Stimulated activated naive B cell treated with anti-CD40 and anti-IgM and Interleukin-4, amounts not matched to agents 10 μg/mL and 1 μg/mL and 100 μg/mL, for 72 hours (primary cell): Measurements from ENCODE around the gene SMAD3.
A peak's percentile ranks its signal among the peaks of the same experiment; 100 is the strongest.

Experiments used
- ATAC-seq, 2 donors: fragments of 150-1000 bp; cut with Tn5 transposase; replicated peaks; 2 replicates each; pipeline ENCODE4 v1.10.0; 2021; ENCODE audit warnings: moderate library complexity in 1 of 2
- DNase-seq: peaks from one replicate; pipeline ENCODE4 v3.0.0; 2021
- H3K27ac Mint-ChIP-seq: one replicate; pipeline ENCODE4 v1.8.0; 2022; ENCODE audit warnings: mild to moderate bottlenecking, mixed read lengths
- H3K27me3 Mint-ChIP-seq, 2 donors: one replicate each; pipeline ENCODE4 v1.8.0; 2022; ENCODE audit warnings: mixed read lengths in 2 of 2
- H3K36me3 Mint-ChIP-seq, 2 donors: one replicate each; pipeline ENCODE4 v1.8.0; 2022; ENCODE audit warnings: mixed read lengths in 2 of 2, mild to moderate bottlenecking in 1 of 2
- H3K4me1 Mint-ChIP-seq, 2 donors: one replicate each; pipeline ENCODE4 v1.8.0; 2022; ENCODE audit warnings: mixed read lengths in 2 of 2, mild to moderate bottlenecking in 1 of 2
- H3K4me3 Mint-ChIP-seq, 2 donors: one replicate each; pipeline ENCODE4 v1.8.0; 2022; ENCODE audit warnings: mild to moderate bottlenecking in 2 of 2, mixed read lengths in 2 of 2, moderate library complexity in 1 of 2
- H3K9me3 Mint-ChIP-seq, 2 donors: one replicate each; pipeline ENCODE4 v1.8.0; 2022; ENCODE audit warnings: mixed read lengths in 2 of 2, mild to moderate bottlenecking in 1 of 2

Gene SMAD3

DNA sequence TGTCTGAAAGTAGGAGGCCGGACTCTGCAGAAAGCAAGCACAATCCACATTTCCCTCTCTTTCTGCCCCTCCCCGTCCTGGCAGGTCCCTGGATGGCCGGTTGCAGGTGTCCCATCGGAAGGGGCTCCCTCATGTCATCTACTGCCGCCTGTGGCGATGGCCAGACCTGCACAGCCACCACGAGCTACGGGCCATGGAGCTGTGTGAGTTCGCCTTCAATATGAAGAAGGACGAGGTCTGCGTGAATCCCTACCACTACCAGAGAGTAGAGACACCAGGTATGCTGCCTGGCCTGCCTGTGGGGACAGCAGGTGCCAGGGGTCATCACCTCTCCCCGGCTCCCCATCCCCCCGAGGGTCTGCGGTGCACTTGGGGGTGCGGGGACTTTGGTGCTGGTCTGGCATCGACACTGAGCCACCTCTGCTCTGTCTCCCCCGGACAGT, 99.4 kb downstream of the SMAD3 start:
- peak overlapping the region; percentile 21 for H3K27ac Mint-ChIP-seq
- H3K4me3 Mint-ChIP-seq, result no peak overlapping the region
- H3K36me3 Mint-ChIP-seq, result peaks cover 27 to 47% of the 10 kb centered on the region in 2 donors
- peaks cover 31 to 54% of the 10 kb centered on the region in 2 donors for H3K4me1 Mint-ChIP-seq
- H3K9me3 Mint-ChIP-seq, result no peaks in the 10 kb centered on the region
- H3K27me3 Mint-ChIP-seq, result no peaks in the 10 kb centered on the region
- no peak for ATAC-seq
- DNase-seq, result no peak

DNA sequence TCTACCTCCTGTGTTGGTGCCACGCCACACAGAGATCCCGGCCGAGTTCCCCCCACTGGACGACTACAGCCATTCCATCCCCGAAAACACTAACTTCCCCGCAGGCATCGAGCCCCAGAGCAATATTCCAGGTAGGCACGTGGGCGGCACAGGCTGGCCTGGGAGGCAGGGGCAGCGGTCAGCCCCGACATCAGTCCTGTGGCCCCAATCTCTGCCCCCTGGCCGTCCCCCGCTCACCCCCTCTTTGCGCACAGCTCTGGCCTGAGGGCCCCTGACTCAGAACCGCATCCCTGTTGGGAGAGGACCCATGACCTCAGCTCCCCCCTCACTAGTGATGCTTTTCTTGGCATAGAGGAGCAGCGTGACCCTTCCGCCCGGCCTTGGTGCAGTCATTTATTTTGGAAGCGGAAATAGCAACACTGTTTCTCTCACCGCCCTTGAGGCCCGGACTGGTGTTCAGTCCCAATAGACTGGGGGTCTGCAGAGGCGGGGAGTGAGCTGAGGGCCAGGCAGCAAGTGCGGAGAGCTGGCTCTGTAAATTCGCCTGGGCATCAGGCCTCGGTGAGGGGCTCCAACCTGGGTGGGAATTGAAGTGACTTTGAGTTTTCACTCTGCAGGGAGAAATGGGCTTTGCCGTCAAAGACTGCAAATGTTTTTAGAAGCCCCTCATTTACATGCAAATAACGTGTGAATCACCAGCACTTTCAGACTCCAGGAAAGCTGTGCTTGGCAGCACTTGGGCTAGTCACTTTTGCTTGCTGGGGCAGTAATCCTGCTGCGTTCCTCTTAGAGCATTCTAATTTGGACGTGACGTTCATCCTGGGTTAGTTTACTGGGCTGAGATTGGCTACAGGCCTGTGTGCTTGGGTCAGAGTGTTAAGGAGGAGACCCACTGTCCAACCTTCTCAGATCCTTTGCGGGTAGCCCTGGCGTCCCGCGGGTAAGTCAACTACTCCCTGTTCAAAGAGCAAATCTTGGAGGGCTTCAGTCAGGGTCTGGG, 100.2 kb downstream of the SMAD3 start:
- peaks cover 34 to 54% of the 10 kb centered on the region in 2 donors for H3K36me3 Mint-ChIP-seq
- no peak overlapping the region for H3K4me3 Mint-ChIP-seq
- ATAC-seq (no peak), DNase-seq (no peak)
- peak overlapping the region; percentile 20 for H3K27ac Mint-ChIP-seq
- peaks cover 34 to 54% of the 10 kb centered on the region in 2 donors for H3K4me1 Mint-ChIP-seq
- H3K9me3 Mint-ChIP-seq, result no peaks in the 10 kb centered on the region
- H3K27me3 Mint-ChIP-seq, result no peaks in the 10 kb centered on the region

DNA sequence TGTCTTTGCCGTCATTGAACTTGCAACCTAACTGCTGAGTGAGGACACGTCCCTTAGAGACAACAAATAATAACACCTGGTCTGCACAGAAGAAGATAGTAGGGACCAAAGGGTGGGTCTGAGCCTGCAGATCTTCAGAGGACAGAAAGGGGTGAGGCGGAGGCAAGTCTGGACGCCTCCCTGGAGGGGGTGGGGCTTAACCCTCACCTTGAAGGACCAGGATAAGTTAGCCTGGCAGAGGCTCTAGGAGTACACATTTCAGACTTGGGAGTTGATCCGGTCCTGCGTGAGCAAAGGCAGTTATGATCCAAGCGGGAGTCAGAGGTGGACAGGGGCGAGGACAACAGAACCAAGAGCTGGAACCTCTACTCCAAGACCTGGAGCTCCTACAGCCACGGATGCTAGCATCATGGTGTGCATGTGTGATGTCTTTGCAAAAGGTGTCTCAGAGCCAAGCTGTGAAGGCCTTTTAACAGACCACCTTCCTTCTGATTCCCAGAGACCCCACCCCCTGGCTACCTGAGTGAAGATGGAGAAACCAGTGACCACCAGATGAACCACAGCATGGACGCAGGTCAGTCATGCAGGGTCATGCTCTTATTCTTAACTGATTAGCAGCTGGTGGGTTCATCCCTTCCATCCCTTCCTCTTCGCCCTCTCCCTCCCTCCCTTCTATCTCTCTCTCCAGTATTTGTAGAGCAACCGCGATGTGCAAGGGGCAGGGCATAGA, 101.0 kb downstream of the SMAD3 start:
- DNase-seq (no peak), ATAC-seq (no peak)

DNA sequence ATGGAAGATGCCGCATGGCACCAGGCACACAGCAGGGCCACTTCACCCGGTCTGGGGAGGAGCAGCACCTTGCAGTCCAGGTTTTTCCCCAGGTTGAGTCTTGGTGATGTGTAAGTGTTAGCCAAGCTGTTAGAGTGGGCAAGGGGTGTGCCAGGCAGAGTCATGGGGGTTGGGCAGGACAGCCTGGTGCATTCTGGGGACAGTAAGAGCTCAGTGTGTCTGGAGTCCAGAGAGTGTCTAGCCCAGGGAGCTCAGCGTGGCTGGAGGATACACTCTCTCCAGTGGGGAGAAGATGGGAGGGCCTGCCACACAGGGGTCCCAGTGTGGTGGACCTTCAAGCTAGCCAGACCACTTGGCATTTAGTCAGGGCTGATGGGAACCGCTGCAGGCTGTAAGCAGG, 101.7 kb downstream of the SMAD3 start:
- H3K4me1 Mint-ChIP-seq, result peaks cover 29 to 47% of the 10 kb centered on the region in 2 donors
- H3K36me3 Mint-ChIP-seq, result peaks cover 41 to 61% of the 10 kb centered on the region in 2 donors
- no peak for ATAC-seq
- H3K27ac Mint-ChIP-seq, result peak overlapping the region; percentile 57
- no peak overlapping the region for H3K4me3 Mint-ChIP-seq
- H3K9me3 Mint-ChIP-seq, result no peaks in the 10 kb centered on the region
- no peak for DNase-seq
- H3K27me3 Mint-ChIP-seq, result no peaks in the 10 kb centered on the region

More for the DNA sequence above, 101.0 kb downstream of the SMAD3 start:
- H3K27me3 Mint-ChIP-seq, result no peaks in the 10 kb centered on the region
- H3K4me3 Mint-ChIP-seq, result no peak overlapping the region
- peaks cover 40 to 60% of the 10 kb centered on the region in 2 donors for H3K36me3 Mint-ChIP-seq
- peak overlapping the region; percentile 44 for H3K27ac Mint-ChIP-seq
- peaks cover 34 to 47% of the 10 kb centered on the region in 2 donors for H3K4me1 Mint-ChIP-seq
- H3K9me3 Mint-ChIP-seq, result no peaks in the 10 kb centered on the region

DNA sequence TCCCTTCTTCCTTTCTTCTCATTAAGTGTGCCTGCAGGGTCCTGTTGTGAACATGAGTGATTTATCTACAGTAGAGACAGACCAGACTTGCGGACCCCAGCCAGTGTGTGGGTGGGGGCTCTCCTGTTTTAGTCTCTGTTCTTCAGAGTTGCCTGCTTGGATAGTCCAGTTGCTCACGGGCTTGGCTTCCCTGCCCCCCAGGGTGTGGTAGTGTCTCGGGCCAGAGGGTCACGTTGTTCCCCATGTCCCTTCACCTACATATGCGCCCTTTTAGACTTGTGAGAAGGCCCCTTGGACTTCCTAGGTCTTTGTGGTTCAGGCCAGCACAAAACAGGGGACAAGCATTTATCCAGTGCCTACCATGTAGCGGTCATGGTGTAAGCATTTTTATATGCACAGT, 103.3 kb downstream of the SMAD3 start:
- Mint-ChIP-seq H3K36me3 (peaks cover 55 to 77% of the 10 kb centered on the region in 2 donors), H3K27me3 (no peaks in the 10 kb centered on the region), H3K27ac (peak overlapping the region; percentile 1), H3K4me1 (peaks cover 28 to 44% of the 10 kb centered on the region in 2 donors), H3K9me3 (no peaks in the 10 kb centered on the region), H3K4me3 (no peak overlapping the region)
- DNase-seq (no peak), ATAC-seq (no peak)

DNA sequence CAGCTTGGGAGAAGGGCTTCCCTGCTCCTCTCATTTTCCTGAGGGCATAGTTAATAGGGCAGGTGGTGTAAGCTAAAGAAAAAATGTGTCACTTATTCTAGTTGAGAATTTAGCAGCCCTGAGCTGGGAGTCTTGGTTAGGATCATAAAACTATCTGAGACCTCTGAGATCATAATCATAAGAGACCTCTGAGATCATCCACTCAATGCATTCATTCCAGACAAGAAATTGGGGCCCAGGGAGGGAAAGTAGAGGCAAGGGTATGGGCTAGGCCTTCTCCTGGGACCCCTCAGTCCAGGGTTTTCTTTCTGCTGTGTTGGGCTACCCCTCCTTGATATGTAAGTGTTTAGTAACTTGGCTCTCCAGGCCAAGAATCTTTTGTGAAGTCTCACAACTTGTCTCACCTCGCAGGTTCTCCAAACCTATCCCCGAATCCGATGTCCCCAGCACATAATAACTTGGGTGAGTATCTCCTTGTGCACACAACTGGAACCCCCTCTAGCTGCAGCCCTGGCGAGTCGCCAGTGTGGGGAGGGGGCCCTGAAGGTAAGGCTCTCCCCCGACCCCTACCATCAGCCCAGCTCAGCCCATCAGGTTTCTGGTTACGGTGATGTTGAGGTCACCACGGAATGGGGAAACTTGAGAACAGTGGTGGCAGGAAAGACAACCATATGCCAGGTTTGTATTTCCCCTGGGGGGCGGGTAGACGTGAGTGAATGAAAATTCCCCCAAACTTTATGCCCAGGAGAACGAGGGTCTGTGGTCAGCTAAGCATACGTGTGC, 104.9 kb downstream of the SMAD3 start:
- Mint-ChIP-seq H3K4me3 (no peak overlapping the region), H3K36me3 (peaks cover 55 to 81% of the 10 kb centered on the region in 2 donors)

DNA sequence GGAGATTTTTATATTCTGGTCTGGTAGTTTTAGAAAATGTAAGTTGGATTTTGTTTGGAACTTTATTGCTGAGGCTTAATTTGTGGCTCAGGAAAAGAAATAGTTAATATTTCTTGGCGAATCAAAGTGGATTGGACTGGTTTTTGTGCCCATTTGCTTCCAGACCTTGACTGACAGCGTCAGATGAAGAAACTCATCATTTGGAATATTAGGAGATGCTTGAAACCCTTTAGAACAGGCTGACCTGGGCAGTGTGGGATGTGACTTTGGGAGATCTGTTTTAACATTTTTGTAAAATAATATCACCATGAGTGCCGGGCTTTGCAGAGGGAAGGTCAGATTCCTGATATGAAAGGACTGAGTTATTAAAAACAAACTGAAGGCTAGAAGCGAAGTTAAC, 106.1 kb downstream of the SMAD3 start:
- ATAC-seq, result no peak
- Mint-ChIP-seq H3K9me3 (no peaks in the 10 kb centered on the region), H3K36me3 (peaks cover 57 to 79% of the 10 kb centered on the region in 2 donors), H3K27me3 (no peaks in the 10 kb centered on the region), H3K27ac (no peak overlapping the region), H3K4me3 (no peak overlapping the region), H3K4me1 (peaks cover 48 to 61% of the 10 kb centered on the region in 2 donors)
- DNase-seq, result no peak

More for the DNA sequence above, 104.9 kb downstream of the SMAD3 start:
- Mint-ChIP-seq H3K4me1 (peaks cover 39 to 54% of the 10 kb centered on the region in 2 donors), H3K27ac (peak overlapping the region; percentile 62), H3K9me3 (no peaks in the 10 kb centered on the region), H3K27me3 (no peaks in the 10 kb centered on the region)
- ATAC-seq, result peak in 1 of 2 donors; percentile 23
- DNase-seq, result no peak

DNA sequence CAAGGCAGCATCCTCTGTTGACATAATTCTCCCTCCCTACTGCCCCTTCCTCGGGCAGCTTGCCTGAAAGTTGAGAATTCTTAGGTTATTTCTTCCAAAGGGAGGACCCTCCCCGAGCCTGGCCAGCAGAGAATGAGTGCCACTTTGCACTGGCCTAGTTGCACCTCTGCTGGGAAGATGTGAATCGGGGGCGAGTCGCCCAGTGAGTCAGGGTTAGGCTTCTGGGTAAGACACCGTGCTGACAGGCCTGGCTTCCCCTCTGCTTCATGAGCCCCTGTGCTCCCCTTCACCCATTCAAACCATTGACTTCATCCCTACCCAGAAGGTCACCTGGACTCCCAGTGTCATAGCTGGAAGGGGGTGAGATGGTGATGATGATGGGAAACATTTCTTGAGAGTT, 106.8 kb downstream of the SMAD3 start:
- DNase-seq (no peak), ATAC-seq (no peak)
- H3K4me1 Mint-ChIP-seq, result peaks cover 55 to 67% of the 10 kb centered on the region in 2 donors
- H3K4me3 Mint-ChIP-seq, result no peak overlapping the region
- H3K27ac Mint-ChIP-seq, result peak overlapping the region; percentile 68
- H3K9me3 Mint-ChIP-seq, result no peaks in the 10 kb centered on the region
- no peaks in the 10 kb centered on the region for H3K27me3 Mint-ChIP-seq
- peaks cover 57 to 77% of the 10 kb centered on the region in 2 donors for H3K36me3 Mint-ChIP-seq

DNA sequence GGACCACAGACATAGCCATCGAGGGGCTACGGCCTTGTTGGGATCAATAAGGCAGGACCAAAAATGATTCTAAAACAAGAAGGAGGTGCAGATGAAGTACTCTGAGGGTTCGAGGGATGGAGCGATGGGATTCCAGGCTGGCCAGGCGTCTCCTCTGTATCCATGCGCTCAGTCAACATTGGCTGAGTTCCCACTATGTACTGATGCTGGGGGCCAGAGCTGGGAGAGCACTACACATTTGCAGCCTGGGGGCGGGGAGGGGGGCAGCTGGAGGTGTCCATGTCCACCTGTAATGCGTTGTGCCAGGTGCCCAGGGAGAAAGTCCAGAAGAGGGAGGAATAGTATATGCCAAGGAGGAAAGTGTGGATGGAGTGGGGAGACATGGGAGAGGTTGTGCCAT, 107.6 kb downstream of the SMAD3 start:
- H3K27ac Mint-ChIP-seq, result peak overlapping the region; percentile 77
- no peak overlapping the region for H3K4me3 Mint-ChIP-seq
- peaks cover 57 to 71% of the 10 kb centered on the region in 2 donors for H3K36me3 Mint-ChIP-seq
- ATAC-seq, result no peak
- H3K27me3 Mint-ChIP-seq, result no peaks in the 10 kb centered on the region
- peaks cover 52 to 62% of the 10 kb centered on the region in 2 donors for H3K4me1 Mint-ChIP-seq
- no peaks in the 10 kb centered on the region for H3K9me3 Mint-ChIP-seq
- no peak for DNase-seq

DNA sequence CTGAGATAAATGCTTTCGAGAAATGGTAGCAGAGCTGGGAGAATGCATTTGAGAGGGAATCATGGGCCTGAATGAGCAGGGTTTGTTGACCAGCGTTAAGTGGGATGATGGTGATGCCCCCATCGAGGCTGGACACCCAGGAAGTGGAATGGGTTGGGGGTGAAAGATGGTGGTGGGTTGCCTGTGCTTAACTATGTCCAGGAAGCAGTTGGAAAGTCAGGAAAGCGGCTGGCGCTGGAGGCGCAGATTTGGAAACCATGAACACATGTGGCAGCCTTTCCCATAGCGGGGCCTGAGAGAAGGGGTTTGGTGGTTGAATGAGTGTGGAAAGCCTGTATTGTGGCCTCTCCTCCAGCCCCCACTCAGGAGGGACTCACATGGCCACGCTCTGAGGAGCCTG, 108.4 kb downstream of the SMAD3 start:
- Mint-ChIP-seq H3K27ac (peak overlapping the region; percentile 77), H3K4me1 (peaks cover 48 to 55% of the 10 kb centered on the region in 2 donors), H3K4me3 (no peak overlapping the region), H3K9me3 (no peaks in the 10 kb centered on the region), H3K36me3 (peaks cover 51 to 66% of the 10 kb centered on the region in 2 donors), H3K27me3 (no peaks in the 10 kb centered on the region)
- DNase-seq (no peak), ATAC-seq (no peak)

DNA sequence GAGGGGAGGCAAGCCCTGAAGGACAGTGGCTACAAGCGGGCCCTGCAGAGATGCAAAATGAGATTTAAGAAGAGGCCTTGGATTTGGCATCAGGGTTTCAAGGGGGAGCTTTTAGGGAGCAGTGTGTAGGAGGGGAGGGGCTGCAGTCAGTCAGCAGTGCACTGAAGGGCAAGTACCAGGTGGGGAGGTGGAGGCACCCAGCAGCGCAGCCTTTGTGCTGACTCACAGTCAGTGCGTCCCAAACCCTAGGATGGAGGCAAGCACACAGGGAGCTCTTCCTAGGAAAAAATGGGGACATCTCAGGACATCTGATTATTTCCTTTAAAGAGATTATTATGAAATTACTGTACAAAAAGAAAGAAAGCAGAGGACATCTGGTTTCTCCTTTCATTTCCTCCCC, 109.0 kb downstream of the SMAD3 start:
- Mint-ChIP-seq H3K9me3 (no peaks in the 10 kb centered on the region), H3K27ac (peak overlapping the region; percentile 42), H3K36me3 (peaks cover 53 to 68% of the 10 kb centered on the region in 2 donors), H3K4me1 (peaks cover 49 to 55% of the 10 kb centered on the region in 2 donors), H3K27me3 (no peaks in the 10 kb centered on the region), H3K4me3 (peak overlapping the region in 1 of 2 donors; percentile 2)
- ATAC-seq (no peak), DNase-seq (no peak)

DNA sequence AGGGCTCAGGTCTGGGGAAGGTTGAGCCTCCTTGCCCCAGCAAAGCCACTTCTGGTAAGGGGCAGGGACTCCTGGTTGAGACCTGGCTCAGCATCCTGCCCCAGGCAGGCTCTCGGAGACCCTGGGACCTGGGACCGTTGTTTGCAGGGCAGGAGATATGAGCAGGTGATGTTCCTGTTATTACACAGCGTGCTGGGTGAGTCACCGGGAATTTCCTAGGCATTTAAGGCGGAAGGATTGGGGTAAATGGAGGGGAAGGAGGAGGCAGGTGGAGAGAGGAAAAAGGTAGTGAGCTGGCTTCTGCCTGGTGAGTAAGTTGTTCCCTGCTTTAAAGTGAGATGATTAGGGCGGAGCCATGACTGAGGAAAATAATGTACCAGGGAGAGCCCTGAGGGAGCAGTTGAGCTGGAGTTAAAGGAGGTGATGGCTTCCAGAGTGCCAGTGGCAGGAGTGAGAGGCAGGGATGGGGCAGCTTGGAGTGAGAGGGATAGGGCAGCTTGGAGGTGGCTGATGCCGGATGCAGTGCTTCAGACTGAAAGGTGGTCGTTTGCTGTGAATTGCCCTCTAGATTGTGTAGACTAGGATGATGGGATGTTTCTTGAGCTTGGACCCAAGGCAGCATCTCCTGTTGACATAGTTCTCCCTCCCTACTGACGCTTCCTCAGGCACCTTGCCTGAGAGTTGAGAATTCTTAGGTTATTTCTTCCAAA, 109.6 kb downstream of the SMAD3 start:
- Mint-ChIP-seq H3K27me3 (no peaks in the 10 kb centered on the region), H3K4me1 (peaks cover 53 to 61% of the 10 kb centered on the region in 2 donors), H3K27ac (peak overlapping the region; percentile 39), H3K36me3 (peaks cover 54 to 68% of the 10 kb centered on the region in 2 donors), H3K4me3 (peak overlapping the region in 1 of 2 donors; percentile 49), H3K9me3 (no peaks in the 10 kb centered on the region)
- ATAC-seq (peak in 1 of 2 donors; percentile 32), DNase-seq (no peak)

DNA sequence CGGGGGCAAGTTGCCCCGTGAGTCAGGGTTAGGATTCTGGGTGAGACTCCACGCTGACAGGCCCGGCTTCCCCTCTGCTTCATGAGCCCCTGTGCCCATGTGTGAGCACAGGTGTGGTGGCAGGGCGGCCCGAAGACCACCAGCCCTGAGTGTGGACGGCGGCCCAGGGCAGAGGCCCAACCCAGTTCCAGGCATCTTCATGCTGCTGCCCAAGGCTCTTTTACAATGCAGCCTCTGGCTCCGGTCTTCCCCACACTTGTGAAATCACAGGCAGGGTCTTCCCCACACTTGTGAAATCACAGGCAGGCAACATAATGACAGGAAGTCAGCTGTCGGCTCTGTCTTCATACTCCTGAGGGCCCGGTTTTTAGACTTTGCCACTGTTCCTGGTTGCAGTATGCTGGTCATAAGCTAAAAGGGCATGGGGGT, 110.3 kb downstream of the SMAD3 start:
- Mint-ChIP-seq H3K36me3 (peaks cover 52 to 63% of the 10 kb centered on the region in 2 donors), H3K4me1 (peaks cover 51 to 64% of the 10 kb centered on the region in 2 donors), H3K27ac (peak overlapping the region; percentile 39), H3K9me3 (no peaks in the 10 kb centered on the region), H3K4me3 (peak overlapping the region in 1 of 2 donors; percentile 22), H3K27me3 (no peaks in the 10 kb centered on the region)
- DNase-seq (peak; percentile 22), ATAC-seq (peak; percentile 82 to 89)
